Spleen (tissue), 7 donors: ENCODE measurements around the gene BEND5.

Source experiments
- CTCF ChIP-seq, 11 experiments: fragments of 200-600 bp in 7 of 11; fragments of 450-650 bp in 4 of 11; sonication (generic) in 4 of 11; IDR thresholded peaks in 8 of 11; conservative IDR thresholded peaks in 3 of 11; 1 replicate in 7 of 11; 2 replicates in 4 of 11; pipeline versions ENCODE4 v1.4.0 to v1.8.0; 2016 to 2021; ENCODE audit warnings: antibody characterized with exemption in 11 of 11, inconsistent platforms in 4 of 11, mild to moderate bottlenecking in 1 of 11
- POLR2AphosphoS5 ChIP-seq, 3 donors: sonication (generic); formaldehyde crosslinking; IDR thresholded peaks; one replicate each; pipeline ENCODE4 v1.5.1; 2017; ENCODE audit warnings: antibody characterized with exemption in 3 of 3
- donor health status: DM: no; HTN: no; CAD: no; lungs with moderate emphysema.
- donor health status: DM: no; HTN: no; CAD: no.
- donor health status: DM: no; HTN: no; CAD: no.

- TF ChIP-seq CTCF (IDR thresholded peaks at IDR 0.05 in 8 of 11, conservative IDR thresholded peaks at IDR 0.05 in 3 of 11) (no peak), POLR2AphosphoS5 (IDR thresholded peaks at IDR 0.05) (no peak)
Measured at GRCh38 chr1:48684381-48684780, 92.3 kb downstream of the BEND5 start.
